GM19328 (cell line): Measurements from ENCODE around the gene SPSB4.
A peak's percentile ranks its signal among the peaks of the same experiment; 100 is the strongest.
"Not testable (repeated sequence)": the region's sequence is repeated elsewhere in the genome, so short reads cannot be mapped to it uniquely, and the experiment has no call there.

Source experiments
- ATAC-seq: cut with Tn5 transposase; IDR thresholded peaks from one replicate; pipeline ENCODE4 v1.9.1; 2021; ENCODE audit warnings: mild to moderate bottlenecking, moderate library complexity; ENCODE audit not compliant: unreplicated experiment

The SPSB4 gene

GRCh38 chr3:141050576-141051442, at the start of gene SPSB4:
SPSB4 (plus strand) TSS chr3:141051347; CDS start chr3:141066105, 14,758 bp downstream.
- ATAC-seq, result no peak

GRCh38 chr3:141006344-141006743, 44.8 kb upstream of the SPSB4 start:
- no peak for ATAC-seq

- ATAC-seq, result no peak
Observed at GRCh38 chr3:141009496-141009895, 41.7 kb upstream of the SPSB4 start.

GRCh38 chr3:141011232-141011996, 39.7 kb upstream of the SPSB4 start:
- peak; percentile 65 for ATAC-seq

GRCh38 chr3:141011997-141012262, 39.2 kb upstream of the SPSB4 start:
- no peak for ATAC-seq

- ATAC-seq, result no peak
Observed at GRCh38 chr3:141012571-141012970, 38.6 kb upstream of the SPSB4 start.

- ATAC-seq, result no peak
Observed at GRCh38 chr3:141015481-141015880, 35.7 kb upstream of the SPSB4 start.

GRCh38 chr3:141017366-141018322, 33.5 kb upstream of the SPSB4 start:
- ATAC-seq, result not testable (repeated sequence)

- ATAC-seq, result no peak
Observed at GRCh38 chr3:141019244-141019643, 31.9 kb upstream of the SPSB4 start.

- no peak for ATAC-seq
Observed at GRCh38 chr3:141020143-141020830, 30.9 kb upstream of the SPSB4 start.

GRCh38 chr3:141021261-141021660, 29.9 kb upstream of the SPSB4 start:
- no peak for ATAC-seq

GRCh38 chr3:141030296-141030695, 20.9 kb upstream of the SPSB4 start:
- no peak for ATAC-seq

GRCh38 chr3:141039589-141039988, 11.6 kb upstream of the SPSB4 start:
- ATAC-seq, result no peak

GRCh38 chr3:141044695-141045641, 6.2 kb upstream of the SPSB4 start:
- no peak for ATAC-seq

- no peak for ATAC-seq
Observed at GRCh38 chr3:141045849-141046248, 5.3 kb upstream of the SPSB4 start.

GRCh38 chr3:141047168-141047567, 4.0 kb upstream of the SPSB4 start:
- no peak for ATAC-seq

- ATAC-seq, result no peak
Observed at GRCh38 chr3:141049681-141050080, 1.5 kb upstream of the SPSB4 start.

- ATAC-seq, result no peak
Observed at GRCh38 chr3:141051443-141052200, 475 bp downstream of the SPSB4 start.
